Left ventricle myocardium inferior (tissue), 1 donor: ENCODE results near the gene HSD11B2. TPM values are rescaled to one million over a fixed set of nuclear protein-coding genes. Genes with fewer than 3 reads are reported as not detected.

Source experiments
- DNase-seq: peaks from one replicate; pipeline ENCODE4 v3.0.0-alpha.2; 2020
- H3K27ac ChIP-seq: fragments of 200-600 bp; replicated peaks from 2 replicates; pipeline ENCODE4 v1.8.0; 2021
- H3K27me3 ChIP-seq: fragments of 200-600 bp; 2 replicates; pipeline ENCODE4 v1.8.0; 2021; ENCODE audit warnings: low read depth
- H3K36me3 ChIP-seq: fragments of 200-600 bp; 2 replicates; pipeline ENCODE4 v1.8.0; 2021
- H3K4me1 ChIP-seq: fragments of 200-600 bp; 2 replicates; pipeline ENCODE4 v1.8.0; 2021
- H3K4me3 ChIP-seq: fragments of 200-600 bp; 2 replicates; pipeline ENCODE4 v1.8.0; 2021; ENCODE audit warnings: mild to moderate bottlenecking, moderate library complexity
- H3K9me3 ChIP-seq: fragments of 200-600 bp; replicated peaks from 2 replicates; pipeline ENCODE4 v1.8.0; 2021
- CTCF ChIP-seq: fragments of 200-600 bp; IDR thresholded peaks from 2 replicates; pipeline ENCODE4 v1.8.0; 2021; ENCODE audit warnings: antibody characterized with exemption, mild to moderate bottlenecking, borderline replicate concordance
- intact Hi-C: fragments of 100-400 bp; cut with micrococcal nuclease; formaldehyde crosslinking; loops from one replicate; pipeline ENCODE4 v1.11.0; 2022
- total RNA-seq: library from RNA; stranded (reverse); fragmentation: NEBNext Ultra II Directional; extraction: Animal tissue kit (Norgen Biotek cat#: 25700); gene quantifications from one replicate; pipeline ENCODE4 v1.2.1, GENCODE V29; 2021
- donor health status: DM: no; HTN: yes; CAD: no; lungs with severe emphysema.

The HSD11B2 gene
- total RNA-seq, 1 donor from 2014 or later, result 0.99 TPM

- DNase-seq, result peak; percentile 41
- Histone ChIP-seq H3K4me3 (no peak overlapping the region), H3K4me1 (peaks cover 64% of the 10 kb centered on the region), H3K27ac (peak overlapping the region; percentile 76), H3K27me3 (no peaks in the 10 kb centered on the region), H3K9me3 (no peaks in the 10 kb centered on the region), H3K36me3 (peaks cover 34% of the 10 kb centered on the region)
- no peak for TF ChIP-seq CTCF
- intact Hi-C loops, result no loop called here
Measured at GRCh38 chr16:67441907-67442306, 11.0 kb downstream of the HSD11B2 start.

- Histone ChIP-seq H3K27ac (peak overlapping the region; percentile 76), H3K9me3 (no peaks in the 10 kb centered on the region), H3K4me3 (no peak overlapping the region), H3K27me3 (no peaks in the 10 kb centered on the region), H3K4me1 (peaks cover 72% of the 10 kb centered on the region), H3K36me3 (peaks cover 26% of the 10 kb centered on the region)
- intact Hi-C loops, result no loop called here
- DNase-seq, result no peak
- no peak for TF ChIP-seq CTCF
Measured at GRCh38 chr16:67442581-67443255, 11.8 kb downstream of the HSD11B2 start.

- no peak overlapping the region for H3K4me3 ChIP-seq
- no peaks in the 10 kb centered on the region for H3K9me3 ChIP-seq
- DNase-seq, result peak; percentile 64
- H3K27ac ChIP-seq, result peak overlapping the region; percentile 76
- peaks cover 78% of the 10 kb centered on the region for H3K4me1 ChIP-seq
- intact Hi-C loops, result no loop called here
- peaks cover 20% of the 10 kb centered on the region for H3K36me3 ChIP-seq
- TF ChIP-seq CTCF, result no peak
- no peaks in the 10 kb centered on the region for H3K27me3 ChIP-seq
Measured at GRCh38 chr16:67443265-67443664, 12.3 kb downstream of the HSD11B2 start.

- Histone ChIP-seq H3K4me3 (no peak overlapping the region), H3K4me1 (peaks cover 90% of the 10 kb centered on the region), H3K9me3 (no peaks in the 10 kb centered on the region), H3K27ac (peak overlapping the region; percentile 76), H3K27me3 (no peaks in the 10 kb centered on the region), H3K36me3 (peaks cover 11% of the 10 kb centered on the region)
- intact Hi-C loops, result no loop called here
- no peak for TF ChIP-seq CTCF
- DNase-seq, result no peak
Measured at GRCh38 chr16:67444259-67445125, 13.6 kb downstream of the HSD11B2 start.

- Histone ChIP-seq H3K27me3 (no peaks in the 10 kb centered on the region), H3K27ac (peak overlapping the region; percentile 76), H3K4me3 (no peak overlapping the region), H3K9me3 (no peaks in the 10 kb centered on the region), H3K36me3 (peaks cover 6% of the 10 kb centered on the region), H3K4me1 (peaks cover 96% of the 10 kb centered on the region)
- no peak for DNase-seq
- intact Hi-C loops, result no loop called here
- TF ChIP-seq CTCF, result no peak
Measured at GRCh38 chr16:67445126-67445426, 14.2 kb downstream of the HSD11B2 start.
